GM12865 (cell line): ENCODE data around the gene PRELP.

ENCODE experiments used
- DNase-seq: peaks from one replicate; pipeline ENCODE4 v3.0.0; 2010; ENCODE audit warnings: low read depth
- H3K4me3 ChIP-seq: 2 replicates; pipeline ENCODE4 v1.5.1; 2011; ENCODE audit warnings: mild to moderate bottlenecking, low read depth, low read length, control low read depth
- CTCF ChIP-seq: IDR thresholded peaks from 2 replicates; pipeline ENCODE4 v1.5.1; 2011; ENCODE audit warnings: low read length, control low read depth, low read depth, inconsistent platforms; ENCODE audit not compliant: insufficient read depth; ENCODE audit errors: missing control alignments

The PRELP gene

GRCh38 chr1:203477748-203478147, 2.1 kb downstream of the PRELP start:
- H3K4me3 ChIP-seq = no peak overlapping the region

GRCh38 chr1:203478231-203478630, 2.6 kb downstream of the PRELP start:
- TF ChIP-seq CTCF = no peak
- no peak for DNase-seq
- H3K4me3 ChIP-seq = no peak overlapping the region

More at GRCh38 chr1:203477748-203478147, 2.1 kb downstream of the PRELP start:
- DNase-seq = peak; percentile 29
- no peak for TF ChIP-seq CTCF

- no peak for TF ChIP-seq CTCF
- no peak for DNase-seq
- H3K4me3 ChIP-seq = no peak overlapping the region
These were observed 3.4 kb downstream of the PRELP start for GRCh38 chr1:203478986-203479385.

- no peak for DNase-seq
- no peak overlapping the region for H3K4me3 ChIP-seq
- no peak for TF ChIP-seq CTCF
These were observed 4.0 kb downstream of the PRELP start for GRCh38 chr1:203479646-203480045.

- no peak for DNase-seq
- H3K4me3 ChIP-seq = no peak overlapping the region
- no peak for TF ChIP-seq CTCF
These were observed 4.5 kb downstream of the PRELP start for GRCh38 chr1:203480084-203480483.

GRCh38 chr1:203480525-203481084, 5.0 kb downstream of the PRELP start:
- TF ChIP-seq CTCF = no peak
- DNase-seq = peak; percentile 36
- no peak overlapping the region for H3K4me3 ChIP-seq

- no peak for TF ChIP-seq CTCF
- no peak overlapping the region for H3K4me3 ChIP-seq
- no peak for DNase-seq
These were observed 5.6 kb downstream of the PRELP start for GRCh38 chr1:203481196-203481595.
